Kasumi-1 (cell line): ENCODE results near the gene TBC1D22A.
A peak's percentile ranks its signal among the peaks of the same experiment; 100 is the strongest.
"Not testable (repeated sequence)": the region's sequence is repeated elsewhere in the genome, so short reads cannot be mapped to it uniquely, and the experiment has no call there.

Experiments
- DNase-seq, 2 experiments: peaks; one replicate each; lab custom pipeline; 2025; lab: John Stamatoyannopoulos, UW

Gene TBC1D22A

GRCh38 chr22:46813816-46814597 is 51.6 kb downstream of the TBC1D22A start:
- no peak for DNase-seq

- no peak for DNase-seq
Measured at GRCh38 chr22:46815132-46815531, 52.7 kb downstream of the TBC1D22A start.

- no peak for DNase-seq
Measured at GRCh38 chr22:46815559-46815895, 53.1 kb downstream of the TBC1D22A start.

GRCh38 chr22:46815896-46816731 is 53.7 kb downstream of the TBC1D22A start:
- peak; percentile 26 to 48 for DNase-seq

- not testable (repeated sequence) for DNase-seq
Measured at GRCh38 chr22:46817390-46817789, 54.9 kb downstream of the TBC1D22A start.

GRCh38 chr22:46823248-46823647 is 60.8 kb downstream of the TBC1D22A start:
- no peak for DNase-seq

GRCh38 chr22:46823654-46824053 is 61.2 kb downstream of the TBC1D22A start:
- no peak for DNase-seq

- DNase-seq, result no peak
Measured at GRCh38 chr22:46824344-46824909, 62.0 kb downstream of the TBC1D22A start.

- no peak for DNase-seq
Measured at GRCh38 chr22:46824980-46825544, 62.6 kb downstream of the TBC1D22A start.

GRCh38 chr22:46826438-46827135 is 64.1 kb downstream of the TBC1D22A start:
- no peak for DNase-seq

GRCh38 chr22:46827136-46827780 is 64.8 kb downstream of the TBC1D22A start:
- DNase-seq, result no peak

- DNase-seq, result peak in 1 of 2 experiments; percentile 1
Measured at GRCh38 chr22:46827781-46828180, 65.3 kb downstream of the TBC1D22A start.

- DNase-seq, result no peak
Measured at GRCh38 chr22:46828323-46828900, 66.0 kb downstream of the TBC1D22A start.

GRCh38 chr22:46829117-46829891 is 66.9 kb downstream of the TBC1D22A start:
- no peak for DNase-seq

GRCh38 chr22:46829941-46830715 is 67.7 kb downstream of the TBC1D22A start:
- DNase-seq, result no peak

GRCh38 chr22:46830841-46831240 is 68.4 kb downstream of the TBC1D22A start:
- DNase-seq, result no peak

- peak in 1 of 2 experiments; percentile 10 for DNase-seq
Measured at GRCh38 chr22:46833228-46833627, 70.8 kb downstream of the TBC1D22A start.

- DNase-seq, result no peak
Measured at GRCh38 chr22:46834021-46834737, 71.7 kb downstream of the TBC1D22A start.

- no peak for DNase-seq
Measured at GRCh38 chr22:46835288-46835687, 72.8 kb downstream of the TBC1D22A start.
